ENCODE data around the gene CTDP1. TPM values are rescaled to one million over a fixed set of nuclear protein-coding genes. Genes with fewer than 3 reads are reported as not detected.

The CTDP1 gene
- total RNA-seq, 2 donors from 2014 or later, result 8.8 to 21.8 TPM

GRCh38 chr18:79662034-79662433, 17.6 kb upstream of the CTDP1 start:
- Histone ChIP-seq H3K4me3 (no peak overlapping the region), H3K4me1 (no peaks in the 10 kb centered on the region), H3K36me3 (replicated peaks in 1 of 2; ENCODE audit: insufficient read depth in 1 of 2, low read depth in 2 of 2) (no peaks in the 10 kb centered on the region), H3K9me3 (no peaks in the 10 kb centered on the region), H3K27me3 (no peaks in the 10 kb centered on the region), H3K27ac (no peak overlapping the region)
- WGBS, 2 donors, result 69 to 80% methylated on average over 4 of the region's 4 CpGs
- intact Hi-C loops (cut with DNase I), result no loop called here
- no peak for ATAC-seq
- no peak for DNase-seq
- TF ChIP-seq POLR2A (IDR thresholded peaks at IDR 0.05), result no peak
- TF ChIP-seq CTCF (IDR thresholded peaks at IDR 0.05), result no peak

- H3K36me3 ChIP-seq (replicated peaks in 1 of 2; ENCODE audit: insufficient read depth in 1 of 2, low read depth in 2 of 2), result no peaks in the 10 kb centered on the region
- H3K27ac ChIP-seq, result no peak overlapping the region
- TF ChIP-seq CTCF (IDR thresholded peaks at IDR 0.05) (no peak), POLR2A (IDR thresholded peaks at IDR 0.05) (no peak)
- 79 to 96% methylated on average over 1 of the region's 1 CpG for WGBS, 2 donors
- intact Hi-C loops (cut with DNase I), result no loop called here
- no peaks in the 10 kb centered on the region for H3K27me3 ChIP-seq
- ATAC-seq (no peak), DNase-seq (no peak)
- no peak overlapping the region for H3K4me3 ChIP-seq
- H3K4me1 ChIP-seq, result no peaks in the 10 kb centered on the region
- no peaks in the 10 kb centered on the region for H3K9me3 ChIP-seq
Observed at GRCh38 chr18:79662439-79662838, 17.2 kb upstream of the CTDP1 start.

- H3K4me1 ChIP-seq, result no peaks in the 10 kb centered on the region
- 88% methylated on average over 3 of the region's 3 CpGs for WGBS, 2 donors
- H3K27ac ChIP-seq, result no peak overlapping the region
- TF ChIP-seq CTCF (IDR thresholded peaks at IDR 0.05), result no peak
- no peak for TF ChIP-seq POLR2A (IDR thresholded peaks at IDR 0.05)
- H3K36me3 ChIP-seq (replicated peaks in 1 of 2; ENCODE audit: insufficient read depth in 1 of 2, low read depth in 2 of 2), result no peaks in the 10 kb centered on the region
- H3K27me3 ChIP-seq, result no peaks in the 10 kb centered on the region
- H3K9me3 ChIP-seq, result no peaks in the 10 kb centered on the region
- intact Hi-C loops (cut with DNase I), result no loop called here
- DNase-seq (no peak), ATAC-seq (no peak)
- no peak overlapping the region for H3K4me3 ChIP-seq
Observed at GRCh38 chr18:79664525-79665125, 15.0 kb upstream of the CTDP1 start.

GRCh38 chr18:79668203-79668602, 11.4 kb upstream of the CTDP1 start:
- H3K9me3 ChIP-seq, result no peaks in the 10 kb centered on the region
- no peaks in the 10 kb centered on the region for H3K4me1 ChIP-seq
- no peak for DNase-seq
- intact Hi-C loops (cut with DNase I), result no loop called here
- H3K4me3 ChIP-seq, result no peak overlapping the region
- H3K27ac ChIP-seq, result no peak overlapping the region
- no peak for TF ChIP-seq CTCF (IDR thresholded peaks at IDR 0.05)
- TF ChIP-seq POLR2A (IDR thresholded peaks at IDR 0.05), result no peak
- H3K27me3 ChIP-seq, result no peaks in the 10 kb centered on the region
- ATAC-seq, result no peak
- H3K36me3 ChIP-seq (replicated peaks in 1 of 2; ENCODE audit: insufficient read depth in 1 of 2, low read depth in 2 of 2), result no peaks in the 10 kb centered on the region

GRCh38 chr18:79672490-79673276, 6.9 kb upstream of the CTDP1 start:
- no peak overlapping the region for H3K4me3 ChIP-seq
- H3K4me1 ChIP-seq, result peaks cover 8% of the 10 kb centered on the region
- no peak overlapping the region for H3K27ac ChIP-seq
- H3K9me3 ChIP-seq, result no peaks in the 10 kb centered on the region
- ATAC-seq, result no peak
- DNase-seq, result no peak
- 91 to 97% methylated on average over 19 of the region's 19 CpGs for WGBS, 2 donors
- no peaks in the 10 kb centered on the region for H3K36me3 ChIP-seq (replicated peaks in 1 of 2; ENCODE audit: insufficient read depth in 1 of 2, low read depth in 2 of 2)
- no peaks in the 10 kb centered on the region for H3K27me3 ChIP-seq
- intact Hi-C loops (cut with DNase I), result no loop called here
- TF ChIP-seq POLR2A (IDR thresholded peaks at IDR 0.05), result no peak
- no peak for TF ChIP-seq CTCF (IDR thresholded peaks at IDR 0.05)

Data from body of pancreas (tissue), 4 donors.